ENCODE measurements around the gene CBFB. TPM values are rescaled to one million over a fixed set of nuclear protein-coding genes. Genes with fewer than 3 reads are reported as not detected.

Gene CBFB
- total and polyA plus RNA-seq, 2 of the 4 experiments (the other 2 are of a cell fraction): 44.2 to 48.0 TPM

DNA sequence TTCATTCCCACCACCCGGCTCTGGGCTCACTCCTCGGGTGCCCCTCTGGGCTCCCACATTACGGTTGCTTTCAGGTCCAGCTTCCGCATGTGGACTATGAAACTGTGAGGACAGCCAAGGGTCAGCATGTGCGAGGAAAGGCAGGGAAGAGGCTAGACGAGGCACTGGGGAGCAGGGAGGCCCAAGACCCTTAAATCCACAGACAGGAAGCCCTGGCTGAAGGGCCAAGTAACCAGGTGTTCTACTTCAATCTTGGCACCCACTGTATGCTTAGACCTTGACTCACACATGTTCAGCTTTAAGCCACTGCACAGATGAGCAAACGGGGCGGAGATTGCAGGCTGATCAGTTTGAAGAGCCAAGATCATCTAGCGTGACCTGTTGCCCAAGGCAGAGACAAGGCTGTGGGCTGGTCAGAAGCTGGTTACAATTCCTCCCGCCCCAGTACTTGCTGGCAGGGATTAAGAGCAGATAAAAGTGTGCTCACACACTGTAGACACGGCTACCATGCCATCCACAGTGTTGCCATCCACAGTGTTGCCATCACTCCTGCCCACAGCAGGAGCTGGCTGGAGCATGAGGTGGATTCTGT lies 40.7 kb upstream of the CBFB start, which contains the start of gene CES4A:
Gene CES4A (plus strand): TSS at position 393 of the 592 bp plus-strand sequence. CDS start 184 bp downstream, at position 577.
- no peak within 1 kb of the TSS for H4K5ac ChIP-seq (ENCODE audit: low read depth, low read length)

More for the DNA sequence above, 40.7 kb upstream of the CBFB start, which contains the start of gene CES4A:
- H3K4me3 ChIP-seq (ENCODE audit: insufficient read depth, low read depth, low read length): no peak within 1 kb of the TSS
- H2AK5ac ChIP-seq (ENCODE audit: low read depth, low read length): peak within 1 kb of the TSS; percentile 77
- no peak within 1 kb of the TSS for H3K4ac ChIP-seq (ENCODE audit: low read depth, low read length)
- H2BK20ac ChIP-seq (ENCODE audit: low read depth, low read length): no peak within 1 kb of the TSS
- intact Hi-C loops (cut with micrococcal nuclease): no loop called here
- H3K14ac ChIP-seq (replicated peaks; ENCODE audit: low read depth, low read length): no peak within 1 kb of the TSS
- no peak within 1 kb of the TSS for H2BK120ac ChIP-seq (ENCODE audit: low read depth, low read length)
- WGBS, 2 experiments (ENCODE audit: extremely low coverage in 2 of 2, insufficient read length in 1 of 2): 59% methylated on average over 7 of the region's 11 CpGs; no CpG with 5 or more reads in 1 of the 2 experiments
- no peak within 1 kb of the TSS for H3K18ac ChIP-seq (ENCODE audit: low read depth, low read length)
- no peak within 1 kb of the TSS for H3K27ac ChIP-seq (ENCODE audit: insufficient read depth, low read length)
- DNase-seq (peak; percentile 73), ATAC-seq (ENCODE audit: low read depth) (peak; percentile 91)
- H4K8ac ChIP-seq (ENCODE audit: low read depth in 2 of 2, low read length in 2 of 2): no peak within 1 kb of the TSS
- no peaks in the 10 kb centered on the region for H3K79me1 ChIP-seq (ENCODE audit: low read depth in 1 of 2, low read length in 2 of 2)
- in situ Hi-C loops (cut with MboI; ENCODE audit: low sequenced_read_pairs): no loop called here
- H2AFZ ChIP-seq (replicated peaks; ENCODE audit: low read length, poor library complexity): peak within 1 kb of the TSS; percentile 34
- no peaks in the 10 kb centered on the region for H3K9me3 ChIP-seq (ENCODE audit: control insufficient read depth, insufficient read depth, low read length)
- no peak within 1 kb of the TSS for H3K56ac ChIP-seq (ENCODE audit: extremely low read depth, insufficient read depth, low read length)
- no peak within 1 kb of the TSS for H3K9ac ChIP-seq (ENCODE audit: low read depth, low read length)
- no peak within 1 kb of the TSS for H3K4me2 ChIP-seq (ENCODE audit: low read depth, low read length)
- peaks cover 3% of the 10 kb centered on the region; the same call in 1 of the 2 replicates for H3K27me3 ChIP-seq (ENCODE audit: control insufficient read depth, insufficient read depth, low read length)
- peaks cover 4% of the 10 kb centered on the region for H3K4me1 ChIP-seq (ENCODE audit: control insufficient read depth, insufficient read depth, low read length)
- no peaks in the 10 kb centered on the region for H3K36me3 ChIP-seq (ENCODE audit: control insufficient read depth, insufficient read depth, low read length)
- CTCF ChIA-PET: no interaction called here
- no peak within 1 kb of the TSS for H2BK5ac ChIP-seq (ENCODE audit: low read depth, low read length, poor library complexity, severe bottlenecking)
- peak within 1 kb of the TSS; percentile 73 for H2AK9ac ChIP-seq (replicated peaks; ENCODE audit: low read depth, low read length, poor library complexity)
- no peaks in the 10 kb centered on the region for H4K20me1 ChIP-seq (ENCODE audit: insufficient read depth, low read length)
- H3K23ac ChIP-seq (ENCODE audit: low read depth, low read length): peak within 1 kb of the TSS; percentile 38; the same call in 1 of the 2 replicates
- dilution Hi-C loops (cut with HindIII; ENCODE audit: low sequenced_read_pairs, unreplicated experiment): no loop called here
- no TSS peak for BruUV-seq (replicated peaks)
- no peak within 1 kb of the TSS; the same call in 1 of the 2 replicates for H4K91ac ChIP-seq (ENCODE audit: insufficient read depth, low read depth, low read length)
- POLR2A ChIA-PET (ENCODE audit: unreplicated experiment): no interaction called here
- peak; percentile 39; the same call in 1 of the 2 replicates for TF ChIP-seq CEBPB (IDR thresholded peaks at IDR 0.05; ENCODE audit: low read depth, low read length)
- no peak for TF ChIP-seq BHLHE40 (IDR thresholded peaks at IDR 0.05; ENCODE audit: low read depth, low read length)
- no peak within 1 kb of the TSS for H2BK15ac ChIP-seq (ENCODE audit: low read depth, low read length)
- peaks cover 4% of the 10 kb centered on the region; the same call in 1 of the 2 replicates for H3K9me1 ChIP-seq (ENCODE audit: insufficient read depth, low read length)

All from IMR-90 (cell line).